Body of pancreas (tissue), 4 donors: ENCODE results near the gene IFT22. TPM values are rescaled to one million over a fixed set of nuclear protein-coding genes. Genes with fewer than 3 reads are reported as not detected.
"Not testable (repeated sequence)": the region's sequence is repeated elsewhere in the genome, so short reads cannot be mapped to it uniquely, and the experiment has no call there.

Experiments used
- ATAC-seq: fragments of 150-250 bp; one replicate; pipeline ENCODE4 v1.9.1; 2016
- DNase-seq, 4 donors: peaks; one replicate each; pipeline ENCODE4 v3.0.0-alpha.2; 2019
- H3K27ac ChIP-seq, 4 donors: fragments of 200-600 bp; sonication (generic); 1 replicate in 3 of 4; 2 replicates in 1 of 4; pipeline versions ENCODE4 v1.5.1 to v1.6.1; 2016 to 2019; ENCODE audit warnings: mild to moderate bottlenecking in 1 of 4, mixed read lengths in 1 of 4, moderate library complexity in 1 of 4
- H3K27me3 ChIP-seq, 2 donors: fragments of 200-600 bp; sonication (generic); one replicate each; pipeline ENCODE4 v1.6.0; 2016; ENCODE audit warnings: mild to moderate bottlenecking in 1 of 2
- H3K36me3 ChIP-seq, 2 donors: fragments of 200-600 bp; sonication (generic); replicated peaks in 1 of 2; 2 replicates each; pipeline ENCODE4 v1.5.1; 2016; ENCODE audit warnings: low read depth in 2 of 2; ENCODE audit not compliant: insufficient read depth in 1 of 2
- H3K4me1 ChIP-seq: fragments of 200-600 bp; sonication (generic); one replicate; pipeline ENCODE4 v1.6.0; 2016
- H3K4me3 ChIP-seq, 2 donors: fragments of 200-600 bp; sonication (generic); 1 replicate in 1 of 2; 2 replicates in 1 of 2; pipeline ENCODE4 v1.5.1; 2016 to 2019
- H3K9me3 ChIP-seq, 3 donors: fragments of 200-600 bp; sonication (generic); 1 replicate in 2 of 3; 2 replicates in 1 of 3; pipeline ENCODE4 v1.5.1; 2016
- CTCF ChIP-seq, 7 experiments: fragments of 450-650 bp in 4 of 7; fragments of 200-600 bp in 3 of 7; sonication (generic) in 3 of 7; IDR thresholded peaks; one replicate each; pipeline ENCODE4 v1.5.1; 2016 to 2019; ENCODE audit warnings: antibody characterized with exemption in 7 of 7
- WGBS, 2 donors: methylation state at CpG; one replicate each; pipeline ENCODE4 v1.1.5; 2017; 5-methylcytosine and 5-hydroxymethylcytosine counted together
- intact Hi-C: fragments of 100-400 bp; cut with DNase I; formaldehyde crosslinking; loops from one replicate; pipeline ENCODE4 v1.15.1; 2023
- small RNA-seq: library from RNA; depleted of rRNA; stranded (forward); fragments of <200 nt; gene quantifications from one replicate; pipeline ENCODE3, GENCODE V24; 2016
- total RNA-seq, 2 donors: library from RNA; depleted of rRNA; stranded (reverse); fragments of >200 nt; gene quantifications; one replicate each; pipeline ENCODE4 v1.1.0, GENCODE V29; 2016

Gene IFT22
- total RNA-seq, 2 donors from 2014 or later, result 18.7 to 31.0 TPM

- ATAC-seq (no peak), DNase-seq (no peak)
- H3K27me3 ChIP-seq, result peaks cover 0 to 3% of the 10 kb centered on the region in 2 donors
- WGBS, 2 donors, result 65 to 76% methylated on average over 17 of the region's 17 CpGs
- no peaks in the 10 kb centered on the region for H3K9me3 ChIP-seq
- no peak overlapping the region for H3K27ac ChIP-seq
- intact Hi-C loops, result no loop called here
- H3K4me1 ChIP-seq, result no peaks in the 10 kb centered on the region
- no peaks in the 10 kb centered on the region for H3K36me3 ChIP-seq
- TF ChIP-seq CTCF (IDR thresholded peaks at IDR 0.05), result no peak
- no peak overlapping the region for H3K4me3 ChIP-seq
Measured at GRCh38 chr7:101265622-101266516, 55.7 kb downstream of the IFT22 start.

GRCh38 chr7:101264102-101264706 is 57.4 kb downstream of the IFT22 start:
- H3K9me3 ChIP-seq, H3K27me3 ChIP-seq, H3K4me3 ChIP-seq, H3K27ac ChIP-seq, intact Hi-C loops, H3K36me3 ChIP-seq, DNase-seq, H3K4me1 ChIP-seq, ATAC-seq: not testable (repeated sequence)
- WGBS, 2 donors, result 46 to 52% methylated on average over 6 of the region's 6 CpGs

Small RNAs within 50 kb of the gene (small RNA-seq; reads per million reads assigned to genes)
- gene RNU6-1104P, result not detected

Other genes starting within 250 kb of the IFT22 start
- 10 to 100 TPM; 13.5 to 19.4 TPM for gene TRIM56, start 236.3 kb downstream of the IFT22 start, total RNA-seq
- gene SERPINE1, start 194.7 kb downstream of the IFT22 start, total RNA-seq, result 10 to 100 TPM; 20.2 to 36.3 TPM
- gene AP1S1, start 167.3 kb downstream of the IFT22 start, total RNA-seq, result 10 to 100 TPM; 12.2 to 23.6 TPM
- gene VGF, start 156.2 kb downstream of the IFT22 start, total RNA-seq, result 1 to 10 TPM; 3.0 to 4.9 TPM
- under 1 TPM in 1 of 2 donors, not detected in 1; 0.26 TPM for gene NAT16, start 141.5 kb downstream of the IFT22 start, total RNA-seq
- not detected for gene MOGAT3, start 120.8 kb downstream of the IFT22 start, total RNA-seq
- 10 to 100 TPM; 23.9 to 56.0 TPM for gene PLOD3, start 104.2 kb downstream of the IFT22 start, total RNA-seq
- gene ZNHIT1, start 103.6 kb downstream of the IFT22 start, total RNA-seq, result 10 to 100 TPM; 51.4 to 74.8 TPM
- gene CLDN15, start 84.0 kb downstream of the IFT22 start, total RNA-seq, result 10 to 100 TPM in 1 of 2 donors, 1 to 10 TPM in 1; 7.3 to 22.1 TPM
- 100 to 1,000 TPM in 1 of 2 donors, 10 to 100 TPM in 1; 88.2 to 148 TPM for gene FIS1, start 76.7 kb downstream of the IFT22 start, total RNA-seq
- gene COL26A1, start 41.1 kb upstream of the IFT22 start, total RNA-seq, result 1 to 10 TPM in 1 of 2 donors, under 1 TPM in 1; 0.78 to 2.0 TPM